ENCODE results near the gene FILIP1L. TPM values are rescaled to one million over a fixed set of nuclear protein-coding genes. Genes with fewer than 3 reads are reported as not detected.

Gene FILIP1L
- polyA plus RNA-seq, 1 of the 3 experiments (the other 2 are of a cell fraction) = 26.8 TPM

DNA sequence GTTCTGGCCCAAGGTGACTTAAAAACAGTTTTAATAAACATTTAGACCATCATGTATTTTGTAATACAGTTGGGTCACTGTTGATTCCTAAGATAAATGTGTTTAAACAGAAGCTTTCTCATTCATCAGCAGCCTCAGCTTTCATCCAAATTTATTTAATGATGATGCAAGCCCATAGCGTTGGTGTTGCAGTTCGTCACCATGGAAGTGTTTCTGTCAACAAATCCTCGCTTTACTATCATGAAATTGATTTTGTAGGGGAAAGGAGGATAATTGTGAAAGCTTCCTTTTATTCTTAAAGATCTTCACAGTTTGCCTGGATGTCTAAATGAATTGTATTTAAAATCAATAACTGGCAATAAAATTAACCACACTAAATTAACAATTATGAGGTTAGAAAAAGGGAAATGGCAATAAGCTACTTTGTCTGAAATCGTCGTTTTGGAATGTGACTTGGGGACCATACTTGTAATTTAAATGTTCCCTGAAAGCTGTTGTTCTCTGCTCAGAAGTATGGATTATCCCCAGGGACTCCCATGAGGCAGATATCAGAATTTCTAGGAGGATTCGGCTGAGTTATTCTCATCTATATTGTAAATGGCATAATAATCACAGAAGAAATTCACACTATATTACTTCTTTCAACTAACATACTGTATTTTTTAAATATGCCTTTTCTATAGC, 267.7 kb downstream of the FILIP1L start:
- Histone ChIP-seq H3K9me2 (no peaks in the 10 kb centered on the region), H3K4me1 (ENCODE audit: control insufficient read depth in 1 of 2, insufficient read depth in 2 of 2, low read depth in 1 of 2, low read length in 1 of 2) (peaks cover 4 to 7% of the 10 kb centered on the region in 2 experiments; a peak in 2 of 4 replicates), H3K27me3 (ENCODE audit: insufficient read depth) (no peaks in the 10 kb centered on the region), H3K9me3 (no peaks in the 10 kb centered on the region), H3F3A (replicated peaks; ENCODE audit: insufficient read depth) (peaks cover 15% of the 10 kb centered on the region), H3K79me2 (ENCODE audit: insufficient read depth) (peaks cover 48% of the 10 kb centered on the region), H3K27ac (ENCODE audit: low read depth in 2 of 2, low read length in 1 of 2) (no peak overlapping the region), H3K36me3 (replicated peaks in 1 of 2; ENCODE audit: control insufficient read depth in 1 of 2, insufficient read depth in 2 of 2, low read length in 1 of 2) (peaks cover 22 to 40% of the 10 kb centered on the region in 2 experiments), H2AFZ (ENCODE audit: low read depth) (no peak overlapping the region), H3K4me2 (no peak overlapping the region), H3K9ac (no peak overlapping the region), H4K20me1 (ENCODE audit: insufficient read depth) (no peaks in the 10 kb centered on the region), H3K4me3 (ENCODE audit: low read depth in 2 of 2, low read length in 1 of 2) (no peak overlapping the region)
- POLR2A ChIA-PET = no interaction called here
- CTCF ChIA-PET = interaction anchor here (0.9 to 2.2 kb wide), 6 partner anchors 13 to 408 kb away, joined by 3 to 9 read pairs (median 6); no protein-coding TSS in a partner anchor
- TF ChIP-seq FOXJ3 (CRISPR knock-in tag; IDR thresholded peaks at IDR 0.05) (no peak), TAF1 (IDR thresholded peaks at IDR 0.05; ENCODE audit: borderline replicate concordance, low read depth, low read length) (no peak), FOSL2 (IDR thresholded peaks at IDR 0.05; ENCODE audit: borderline replicate concordance, low read depth) (no peak), SIN3A (IDR thresholded peaks at IDR 0.05; ENCODE audit: borderline replicate concordance, low read depth, low read length) (no peak), POLR2AphosphoS5 (IDR thresholded peaks at IDR 0.05; ENCODE audit: low read depth, low read length) (no peak), EP300 (IDR thresholded peaks at IDR 0.05; ENCODE audit: borderline replicate concordance in 1 of 2, low read depth in 1 of 2, low read length in 1 of 2) (no peak), CHD2 (IDR thresholded peaks at IDR 0.05; ENCODE audit: low read length, partially characterized antibody) (no peak), NRF1 (IDR thresholded peaks at IDR 0.05; ENCODE audit: low read depth, low read length) (no peak), SMC3 (IDR thresholded peaks at IDR 0.05; ENCODE audit: low read depth, low read length) (no peak), GABPA (IDR thresholded peaks at IDR 0.05; ENCODE audit: low read depth) (no peak), IRF3 (IDR thresholded peaks at IDR 0.05; ENCODE audit: low read depth, low read length) (no peak), TCF12 (IDR thresholded peaks at IDR 0.05) (no peak)
- TF ChIP-seq, protein P1, sequence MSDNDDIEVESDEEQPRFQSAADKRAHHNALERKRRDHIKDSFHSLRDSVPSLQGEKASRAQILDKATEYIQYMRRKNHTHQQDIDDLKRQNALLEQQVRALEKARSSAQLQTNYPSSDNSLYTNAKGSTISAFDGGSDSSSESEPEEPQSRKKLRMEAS (IDR thresholded peaks at IDR 0.05; ENCODE audit: low read depth) = no peak
- TF ChIP-seq, protein P2, sequence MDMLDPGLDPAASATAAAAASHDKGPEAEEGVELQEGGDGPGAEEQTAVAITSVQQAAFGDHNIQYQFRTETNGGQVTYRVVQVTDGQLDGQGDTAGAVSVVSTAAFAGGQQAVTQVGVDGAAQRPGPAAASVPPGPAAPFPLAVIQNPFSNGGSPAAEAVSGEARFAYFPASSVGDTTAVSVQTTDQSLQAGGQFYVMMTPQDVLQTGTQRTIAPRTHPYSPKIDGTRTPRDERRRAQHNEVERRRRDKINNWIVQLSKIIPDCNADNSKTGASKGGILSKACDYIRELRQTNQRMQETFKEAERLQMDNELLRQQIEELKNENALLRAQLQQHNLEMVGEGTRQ (IDR thresholded peaks at IDR 0.05; ENCODE audit: borderline replicate concordance, low read depth, low read length) = no peak
- no peak for DNase-seq
- WGBS (ENCODE audit: low lambda C conversion rate) = 93% methylated on average over 6 of the region's 6 CpGs

DNA sequence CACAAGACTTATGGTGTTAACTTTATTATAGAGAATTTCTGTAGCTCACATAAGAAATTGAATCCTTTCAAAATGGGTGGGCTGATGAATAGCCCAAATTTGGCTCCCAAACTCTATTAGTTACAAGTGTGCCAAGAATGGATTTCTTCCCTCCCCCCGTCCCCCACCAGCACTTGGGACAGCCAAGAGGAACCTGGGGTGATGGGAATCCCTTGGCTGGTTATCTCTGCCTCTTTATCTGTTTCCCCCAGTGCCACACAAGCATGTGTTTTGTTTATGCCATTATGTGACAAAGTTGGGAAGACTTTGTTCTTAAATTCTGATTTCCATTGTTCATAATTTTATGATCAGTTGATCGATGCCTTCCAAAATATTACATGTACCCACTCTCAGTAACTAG, 268.3 kb downstream of the FILIP1L start:
- Histone ChIP-seq H3F3A (replicated peaks; ENCODE audit: insufficient read depth) (peaks cover 15% of the 10 kb centered on the region), H3K9me3 (no peaks in the 10 kb centered on the region), H4K20me1 (ENCODE audit: insufficient read depth) (no peaks in the 10 kb centered on the region), H3K4me1 (ENCODE audit: control insufficient read depth in 1 of 2, insufficient read depth in 2 of 2, low read depth in 1 of 2, low read length in 1 of 2) (peaks cover 4 to 7% of the 10 kb centered on the region in 2 experiments; a peak in 2 of 4 replicates), H3K9ac (no peak overlapping the region), H3K4me2 (no peak overlapping the region), H3K27ac (ENCODE audit: low read depth in 2 of 2, low read length in 1 of 2) (no peak overlapping the region), H3K9me2 (no peaks in the 10 kb centered on the region), H2AFZ (ENCODE audit: low read depth) (no peak overlapping the region), H3K27me3 (ENCODE audit: insufficient read depth) (no peaks in the 10 kb centered on the region), H3K79me2 (ENCODE audit: insufficient read depth) (peaks cover 43% of the 10 kb centered on the region; the same call in 1 of the 2 replicates), H3K4me3 (ENCODE audit: low read depth in 2 of 2, low read length in 1 of 2) (no peak overlapping the region), H3K36me3 (replicated peaks in 1 of 2; ENCODE audit: control insufficient read depth in 1 of 2, insufficient read depth in 2 of 2, low read length in 1 of 2) (peaks cover 19 to 34% of the 10 kb centered on the region in 2 experiments)
- CTCF ChIA-PET = interaction anchor here (0.9 to 2.2 kb wide), 6 partner anchors 12 to 408 kb away, joined by 3 to 9 read pairs (median 6); no protein-coding TSS in a partner anchor
- 91% methylated on average over 2 of the region's 2 CpGs for WGBS (ENCODE audit: low lambda C conversion rate)
- no peak for TF ChIP-seq TAF1 (IDR thresholded peaks at IDR 0.05; ENCODE audit: borderline replicate concordance, low read depth, low read length)
- POLR2A ChIA-PET = no interaction called here
- no peak for DNase-seq

Data from SK-N-SH (cell line).